HG02840 (cell line): ENCODE data around the gene EML1.

Experiments used
- ATAC-seq: cut with Tn5 transposase; IDR thresholded peaks from one replicate; pipeline ENCODE4 v1.9.1; 2021; ENCODE audit warnings: mild to moderate bottlenecking, moderate library complexity, moderate number of reproducible peaks; ENCODE audit not compliant: unreplicated experiment, low FRiP score

The EML1 gene

GRCh38 chr14:99950181-99950580 is 157.0 kb downstream of the EML1 start:
- ATAC-seq, result no peak

DNA sequence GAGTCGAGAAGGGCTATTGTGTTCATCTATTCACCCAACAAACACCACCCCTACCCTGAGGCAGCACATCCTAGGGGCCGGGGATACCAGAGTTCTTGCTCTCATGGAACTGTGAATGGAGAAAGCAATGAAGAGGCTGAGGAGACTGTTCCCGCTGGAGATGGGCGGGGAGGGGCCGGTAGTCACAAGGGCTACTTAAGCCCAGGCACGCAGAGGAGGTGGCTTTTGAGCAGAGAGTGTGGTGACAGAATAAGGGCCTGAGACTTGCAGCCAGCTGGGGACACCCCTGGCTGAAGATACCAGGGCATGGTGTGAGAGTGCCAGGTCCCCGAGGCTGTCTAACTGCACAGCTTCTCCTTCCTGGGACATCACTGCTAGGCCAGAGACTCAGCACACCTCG is 157.9 kb downstream of the EML1 start:
- ATAC-seq, result no peak

DNA sequence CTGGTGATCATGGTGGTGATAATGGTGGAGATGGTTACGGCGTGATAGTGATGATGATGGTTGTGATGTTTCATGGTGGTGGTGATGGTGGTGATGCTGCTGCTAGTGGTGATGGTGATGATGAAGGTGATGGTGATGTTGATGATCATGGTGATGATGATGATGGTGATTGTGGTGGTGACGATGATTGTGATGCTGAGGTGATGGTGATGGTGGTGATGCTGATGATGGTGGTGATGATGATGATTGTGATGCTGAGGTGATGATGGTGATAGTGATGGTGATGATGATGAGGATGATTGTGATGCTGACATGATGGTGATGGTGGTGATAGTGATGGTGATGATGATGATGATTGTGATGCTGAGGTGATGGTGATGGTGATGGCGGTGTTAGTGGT is 158.8 kb downstream of the EML1 start:
- no peak for ATAC-seq

DNA sequence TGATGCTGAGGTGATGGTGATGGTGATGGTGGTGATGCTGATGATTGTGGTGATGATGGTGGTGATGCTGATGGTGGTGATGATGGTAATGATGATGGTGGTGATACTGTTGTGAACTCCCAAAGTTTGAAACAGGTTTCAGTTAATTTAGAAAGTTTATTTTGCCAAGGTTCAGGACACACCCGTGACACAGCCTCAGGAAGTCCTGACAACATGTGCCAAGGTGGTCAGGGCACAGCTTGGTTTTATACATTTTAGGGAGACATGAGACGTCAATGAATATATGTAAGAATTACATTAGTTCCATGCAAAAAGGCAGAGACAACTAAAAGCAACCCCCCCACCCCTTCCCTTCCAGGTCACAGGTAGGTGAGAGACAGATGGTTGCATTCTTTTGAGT is 159.2 kb downstream of the EML1 start:
- ATAC-seq, result no peak

- no peak for ATAC-seq
These were observed 162.7 kb downstream of the EML1 start for GRCh38 chr14:99955826-99956455.

- no peak for ATAC-seq
These were observed 165.2 kb downstream of the EML1 start for GRCh38 chr14:99958380-99958779.

DNA sequence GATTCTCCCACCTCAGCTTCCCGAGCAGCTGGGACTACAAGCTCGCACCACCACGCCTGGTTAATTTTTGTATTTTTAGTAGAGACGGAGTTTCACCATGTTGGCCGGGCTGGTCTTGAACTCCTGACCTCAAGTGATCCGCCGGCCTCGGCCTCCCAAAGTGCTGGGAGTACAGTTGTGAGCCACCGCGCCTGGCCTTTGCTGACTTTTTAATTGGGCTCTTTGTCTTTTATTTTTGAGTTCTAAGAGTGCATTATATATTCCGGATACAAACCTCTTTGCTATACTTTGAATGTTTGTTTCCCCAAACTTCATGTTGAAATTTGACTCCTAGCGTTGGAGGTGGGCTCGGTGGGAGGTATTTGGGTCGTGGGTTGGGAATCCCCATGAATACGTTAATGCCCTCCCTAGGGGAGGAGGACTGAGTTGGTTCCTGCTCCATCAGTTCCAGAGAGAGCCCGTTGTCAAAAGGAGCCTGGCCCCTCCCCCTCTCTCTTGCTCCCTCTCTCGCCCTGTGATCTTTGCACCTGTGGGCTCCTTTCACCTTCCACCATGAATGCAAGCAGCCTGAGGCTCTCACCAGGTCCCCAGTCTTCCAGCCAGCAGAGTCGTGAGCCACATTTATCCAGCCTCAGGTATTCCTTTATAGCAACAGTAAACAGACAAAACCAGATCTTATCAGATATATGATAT is 168.8 kb downstream of the EML1 start:
- no peak for ATAC-seq

GRCh38 chr14:99964979-99965378 is 171.8 kb downstream of the EML1 start:
- no peak for ATAC-seq

GRCh38 chr14:99966037-99966835 is 173.0 kb downstream of the EML1 start:
- ATAC-seq, result no peak

- ATAC-seq, result no peak
These were observed 173.7 kb downstream of the EML1 start for GRCh38 chr14:99966912-99967311.

GRCh38 chr14:99968191-99968920 is 175.1 kb downstream of the EML1 start:
- ATAC-seq, result no peak

GRCh38 chr14:99968941-99969340 is 175.7 kb downstream of the EML1 start:
- ATAC-seq, result no peak

DNA sequence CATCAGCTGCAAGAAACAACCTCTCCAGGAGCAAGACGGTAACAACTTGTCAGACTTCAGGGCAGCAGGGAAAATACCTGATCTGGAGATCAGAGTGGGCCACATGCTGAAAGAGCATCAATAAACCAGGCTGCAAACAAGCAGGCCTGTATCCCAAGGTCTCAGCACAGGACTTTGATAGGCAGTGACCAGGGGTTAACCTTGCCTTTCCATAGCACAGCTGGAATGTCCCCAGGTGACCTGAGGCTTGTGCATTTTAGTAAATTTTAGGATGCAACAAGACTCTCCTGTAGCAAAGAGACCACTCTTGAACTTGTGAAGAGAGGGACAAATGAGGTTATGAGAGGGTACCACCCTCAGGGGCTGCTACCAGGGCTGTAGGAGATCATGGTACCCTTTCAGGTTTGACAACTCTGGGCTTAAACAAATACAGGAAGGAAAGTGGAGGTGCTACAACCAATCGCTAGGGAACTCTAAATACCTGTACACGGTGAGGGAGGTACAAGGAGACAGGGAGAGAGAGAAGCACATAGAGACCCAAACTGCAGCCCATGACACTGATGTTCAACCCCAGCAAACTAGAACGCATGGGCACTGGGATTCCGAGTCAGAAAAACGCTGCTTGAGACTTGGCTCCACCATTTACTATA is 176.6 kb downstream of the EML1 start:
- ATAC-seq, result no peak

DNA sequence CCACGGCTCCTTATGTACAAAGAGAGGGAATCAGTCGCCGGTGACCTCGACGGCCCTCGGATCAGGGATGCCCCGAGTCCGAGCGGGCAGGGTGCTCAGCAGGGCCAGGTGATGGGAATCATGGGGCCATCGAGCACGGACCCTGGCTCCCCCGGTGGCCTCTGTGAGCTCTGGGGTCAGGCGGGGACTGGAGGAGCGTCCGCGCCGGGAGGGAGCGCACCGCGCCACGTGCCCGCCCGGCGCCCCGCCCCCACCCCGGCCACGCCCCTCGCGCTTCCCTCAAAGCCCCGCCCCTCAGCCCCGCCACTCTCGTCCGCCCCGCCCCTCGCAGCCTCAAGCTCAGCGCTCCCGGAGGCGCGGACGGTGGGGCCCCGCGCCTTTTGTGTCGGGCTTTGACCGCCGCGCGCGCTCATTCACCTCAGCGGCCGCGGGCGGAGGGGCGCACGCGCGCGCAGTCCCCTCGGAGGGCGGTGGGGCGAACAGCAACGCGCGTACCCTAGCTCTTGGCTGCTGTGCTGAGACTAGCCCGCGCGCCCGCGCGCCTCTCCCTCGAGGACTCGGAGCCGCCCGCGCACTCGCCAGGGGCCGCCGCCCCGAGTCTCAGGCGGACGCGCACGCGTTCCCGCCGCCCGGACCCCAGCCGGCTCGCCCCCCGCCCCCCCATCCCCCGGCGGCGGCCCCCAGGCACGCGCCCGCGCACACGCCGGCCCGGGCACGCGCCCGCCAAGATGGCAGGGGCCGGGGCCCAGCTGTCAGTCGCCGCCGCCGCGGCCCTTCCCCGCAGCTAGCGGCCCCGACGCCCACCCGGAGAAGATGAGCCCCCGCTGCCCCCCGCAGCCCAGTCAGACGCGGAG is 178.1 kb downstream of the EML1 start:
- ATAC-seq, result peak; percentile 55

GRCh38 chr14:99971941-99972747 is 178.9 kb downstream of the EML1 start:
- peak; percentile 18 for ATAC-seq

- ATAC-seq, result no peak
These were observed 179.7 kb downstream of the EML1 start for GRCh38 chr14:99972748-99973466.

DNA sequence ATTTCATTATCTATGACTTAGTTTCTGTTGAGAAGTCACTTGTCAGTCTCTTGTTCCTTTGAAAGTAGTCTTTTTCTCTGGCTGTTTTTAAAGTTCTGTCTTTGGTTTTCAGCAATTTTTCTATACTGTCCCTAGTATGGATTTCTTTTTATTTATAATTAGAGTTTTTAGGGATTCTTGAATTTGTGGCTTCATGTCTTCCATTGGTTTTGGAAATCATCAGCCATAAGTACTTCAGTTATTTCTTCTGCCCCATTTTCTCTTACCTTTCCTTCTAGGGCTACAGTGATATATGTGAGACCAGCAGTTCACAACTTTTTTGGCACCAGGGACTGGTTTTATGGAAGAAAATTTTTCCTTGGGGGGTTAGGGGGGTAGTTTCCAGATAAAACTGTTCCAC is 182.0 kb downstream of the EML1 start:
- no peak for ATAC-seq

GRCh38 chr14:99976021-99976420 is 182.8 kb downstream of the EML1 start:
- no peak for ATAC-seq
